IMR-90 (cell line): ENCODE measurements around the gene FUT2.

Source experiments
- CTCF ChIP-seq: conservative IDR thresholded peaks from 2 replicates; pipeline ENCODE4 v1.5.1; 2012; ENCODE audit warnings: mild to moderate bottlenecking, low read depth, low read length, improper control_type of control experiment
- FOS ChIP-seq: fragments of 150-350 bp; IDR thresholded peaks from 2 replicates; pipeline ENCODE4 v1.6.1; 2016; ENCODE audit warnings: low read depth, low read length
- MXI1 ChIP-seq: IDR thresholded peaks from 2 replicates; pipeline ENCODE4 v1.6.1; 2012; ENCODE audit warnings: low read depth, mild to moderate bottlenecking, low read length, moderate library complexity, borderline replicate concordance
- RAD21 ChIP-seq: IDR thresholded peaks from 2 replicates; pipeline ENCODE4 v1.6.1; 2012; ENCODE audit warnings: low read length, improper control_type of control experiment

GRCh38 chr19:48689449-48689848 lies 6.3 kb upstream of the FUT2 start:
- TF ChIP-seq CTCF (no peak), FOS (no peak), MXI1 (no peak), RAD21 (no peak)
